Kidney (tissue), 22 donors: ENCODE results near the gene TEX50. TPM values are rescaled to one million over a fixed set of nuclear protein-coding genes. Genes with fewer than 3 reads are reported as not detected.
"Not testable (repeated sequence)": the region's sequence is repeated elsewhere in the genome, so short reads cannot be mapped to it uniquely, and the experiment has no call there.

Experiments used
- DNase-seq, 5 donors: peaks; one replicate each; pipeline ENCODE4 v3.0.0-alpha.2; 2013 to 2020
- FAIRE-seq: peaks from 2 replicates; lab custom pipeline; 2012; peaks lifted over from hg19 to GRCh38; lab: Jason Lieb, UNC
- H3K27ac ChIP-seq, 2 donors: one replicate each; pipeline ENCODE4 v1.7.0; 2013; ENCODE audit warnings: low read depth in 2 of 2, low read length in 2 of 2, inconsistent platforms in 1 of 2
- H3K27me3 ChIP-seq: one replicate; pipeline ENCODE4 v1.7.1; 2013; ENCODE audit warnings: low read length, inconsistent platforms; ENCODE audit not compliant: control insufficient read depth, insufficient read depth
- H3K36me3 ChIP-seq, 3 donors: one replicate each; pipeline versions ENCODE4 v1.7.0 to v1.7.1; 2013; ENCODE audit warnings: low read length in 3 of 3, control low read depth in 1 of 3, inconsistent platforms in 1 of 3; ENCODE audit not compliant: insufficient read depth in 3 of 3, control insufficient read depth in 2 of 3
- H3K4me1 ChIP-seq, 3 donors: one replicate each; pipeline versions ENCODE4 v1.7.0 to v1.7.1; 2013; ENCODE audit warnings: low read length in 3 of 3, inconsistent platforms in 1 of 3, low read depth in 1 of 3; ENCODE audit not compliant: control insufficient read depth in 2 of 3, insufficient read depth in 2 of 3
- H3K4me3 ChIP-seq, 3 donors: one replicate each; pipeline versions ENCODE4 v1.7.0 to v1.8.1; 2013; ENCODE audit warnings: low read length in 3 of 3, control low read depth in 1 of 3, inconsistent platforms in 1 of 3
- H3K9ac ChIP-seq, 3 donors: one replicate each; pipeline versions ENCODE4 v1.7.0 to v1.7.1; 2013; ENCODE audit warnings: low read length in 3 of 3, control low read depth in 1 of 3, inconsistent platforms in 1 of 3
- H3K9me3 ChIP-seq, 3 donors: one replicate each; pipeline versions ENCODE4 v1.7.0 to v1.7.1; 2013; ENCODE audit warnings: low read length in 3 of 3, control low read depth in 1 of 3, inconsistent platforms in 1 of 3; ENCODE audit not compliant: control insufficient read depth in 2 of 3, insufficient read depth in 1 of 3
- intact Hi-C: fragments of 100-400 bp; cut with DNase I; formaldehyde crosslinking; loops from one replicate; pipeline ENCODE4 v1.11.1; 2022
- long read RNA-seq, 10 donors: library from polyadenylated mRNA in 1 of 10; unstranded in 1 of 10; transcript quantifications; one replicate each; pipeline ENCODE4 v2.0.0 and lab custom pipeline, GENCODE V29; 2021 to 2026
- polyA plus RNA-seq: library from polyadenylated mRNA; stranded (reverse); fragments of 350-450 nt; fragmentation: Illumina TruSeq; extraction: RNeasy Lipid Tissue Mini Kit (QIAGEN cat#74804); gene quantifications from one replicate; pipeline ENCODE4 v1.2.3, GENCODE V29; 2014; ENCODE audit warnings: low read depth, low replicate concordance; ENCODE audit not compliant: insufficient read depth
- total RNA-seq: library from RNA; stranded (reverse); fragmentation: NEBNext Ultra II Directional; extraction: Animal tissue kit (Norgen Biotek cat#: 25700); gene quantifications from one replicate; pipeline ENCODE4 v1.2.1, GENCODE V29; 2021
- TF ChIP-seq, protein P1 (sequence below): IDR thresholded peaks from 3 replicates; pipeline ENCODE4 v1.5.1; 2012; ENCODE audit warnings: mild to moderate bottlenecking, moderate library complexity, borderline replicate concordance; ENCODE audit not compliant: insufficient read depth; ENCODE audit errors: extremely low read depth
- donor health status: control.
- donor health status: control.
- donor health status: control.
- donor health status: control.
- donor health status: control.
- donor health status: DM: yes; HTN: yes; CAD: no.
- donor health status: Normal renal cell carcinoma (clear cell type).

TEX50 gene, protein sequence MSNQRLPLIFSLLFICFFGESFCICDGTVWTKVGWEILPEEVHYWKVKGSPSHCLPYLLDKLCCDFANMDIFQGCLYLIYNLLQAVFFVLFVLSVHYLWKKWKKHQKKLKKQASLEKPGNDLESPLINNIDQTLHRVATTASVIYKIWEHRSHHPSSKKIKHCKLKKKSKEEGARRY
- total RNA-seq (not detected), polyA plus RNA-seq (not detected)
- long read RNA-seq, donor 1: 0 reads
- long read RNA-seq, donor 2: 0 reads
- long read RNA-seq, donor 3: 0 reads
- long read RNA-seq, donor 4: 0 reads
- long read RNA-seq, donor 5: 0 reads
- long read RNA-seq, donor 6: 0 reads
- long read RNA-seq, donor 7: 0 reads
- long read RNA-seq, donor 8: 0 reads
- long read RNA-seq, donor 9: 0 reads
- long read RNA-seq, donor 10: 0 reads

DNA sequence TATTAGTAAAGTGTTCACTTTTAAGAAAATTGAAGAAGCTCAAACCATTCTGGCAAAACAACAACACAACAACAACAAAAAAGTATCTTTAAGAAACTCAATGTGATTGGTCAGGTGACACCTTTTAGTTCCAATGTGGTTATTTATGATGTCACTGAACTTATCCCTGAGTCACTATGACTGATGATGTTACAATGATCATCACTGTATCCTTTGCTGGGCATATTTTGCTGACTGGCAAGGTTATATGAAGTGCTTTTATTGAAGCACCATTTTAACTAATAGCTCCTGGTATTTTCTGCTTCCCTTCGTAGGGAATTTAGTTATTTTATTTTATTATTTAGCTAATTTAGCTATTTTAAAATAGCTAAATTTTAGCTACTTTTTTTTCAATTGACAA lies at the start of gene TEX50:
TSS of gene TEX50 (plus strand) at position 223 of the 400 bp plus-strand sequence. CDS start 184 bp downstream, outside the sequence.
- H3K9me3 ChIP-seq: no peaks in the 10 kb centered on the region
- no peaks in the 10 kb centered on the region for H3K4me1 ChIP-seq
- no peaks in the 10 kb centered on the region for H3K27me3 ChIP-seq
- DNase-seq (no peak), FAIRE-seq (no peak)
- H3K36me3 ChIP-seq: no peaks in the 10 kb centered on the region
- intact Hi-C loops: no loop called here
- H3K9ac ChIP-seq: no peak within 1 kb of the TSS
- H3K4me3 ChIP-seq: no peak within 1 kb of the TSS
- no peak within 1 kb of the TSS for H3K27ac ChIP-seq
- TF ChIP-seq, protein P1, sequence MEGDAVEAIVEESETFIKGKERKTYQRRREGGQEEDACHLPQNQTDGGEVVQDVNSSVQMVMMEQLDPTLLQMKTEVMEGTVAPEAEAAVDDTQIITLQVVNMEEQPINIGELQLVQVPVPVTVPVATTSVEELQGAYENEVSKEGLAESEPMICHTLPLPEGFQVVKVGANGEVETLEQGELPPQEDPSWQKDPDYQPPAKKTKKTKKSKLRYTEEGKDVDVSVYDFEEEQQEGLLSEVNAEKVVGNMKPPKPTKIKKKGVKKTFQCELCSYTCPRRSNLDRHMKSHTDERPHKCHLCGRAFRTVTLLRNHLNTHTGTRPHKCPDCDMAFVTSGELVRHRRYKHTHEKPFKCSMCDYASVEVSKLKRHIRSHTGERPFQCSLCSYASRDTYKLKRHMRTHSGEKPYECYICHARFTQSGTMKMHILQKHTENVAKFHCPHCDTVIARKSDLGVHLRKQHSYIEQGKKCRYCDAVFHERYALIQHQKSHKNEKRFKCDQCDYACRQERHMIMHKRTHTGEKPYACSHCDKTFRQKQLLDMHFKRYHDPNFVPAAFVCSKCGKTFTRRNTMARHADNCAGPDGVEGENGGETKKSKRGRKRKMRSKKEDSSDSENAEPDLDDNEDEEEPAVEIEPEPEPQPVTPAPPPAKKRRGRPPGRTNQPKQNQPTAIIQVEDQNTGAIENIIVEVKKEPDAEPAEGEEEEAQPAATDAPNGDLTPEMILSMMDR: no peak

DNA sequence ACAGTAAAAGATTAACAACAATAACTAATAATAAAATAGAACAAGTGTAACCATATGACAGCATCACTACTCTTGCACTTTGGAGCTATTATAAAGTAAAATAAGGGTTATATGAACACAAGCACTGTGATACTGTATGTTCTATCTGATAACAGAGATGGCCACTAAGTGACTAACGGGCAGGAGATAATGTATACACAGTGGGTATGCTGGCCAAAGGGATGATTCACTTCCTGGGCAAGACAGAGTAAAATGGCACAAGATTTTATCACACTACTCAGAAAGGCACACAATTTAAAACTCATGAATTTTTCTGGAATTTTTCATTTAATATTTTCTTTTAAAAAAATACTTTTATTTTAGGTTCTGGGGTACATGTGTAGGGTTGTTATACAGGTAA lies 44.6 kb upstream of the TEX50 start:
- no peaks in the 10 kb centered on the region for H3K27me3 ChIP-seq
- H3K4me1 ChIP-seq: no peaks in the 10 kb centered on the region
- no peak overlapping the region for H3K27ac ChIP-seq
- TF ChIP-seq, protein P1: no peak
- intact Hi-C loops: no loop called here
- H3K9me3 ChIP-seq: no peaks in the 10 kb centered on the region
- H3K4me3 ChIP-seq: no peak overlapping the region
- no peak overlapping the region for H3K9ac ChIP-seq
- FAIRE-seq (no peak), DNase-seq (no peak)
- no peaks in the 10 kb centered on the region for H3K36me3 ChIP-seq

GRCh38 chr1:173591138-173591537 lies 44.0 kb upstream of the TEX50 start:
- H3K4me1 ChIP-seq, H3K36me3 ChIP-seq, H3K27ac ChIP-seq, intact Hi-C loops, H3K9me3 ChIP-seq, FAIRE-seq, H3K9ac ChIP-seq, DNase-seq, H3K27me3 ChIP-seq, H3K4me3 ChIP-seq: not testable (repeated sequence)

DNA sequence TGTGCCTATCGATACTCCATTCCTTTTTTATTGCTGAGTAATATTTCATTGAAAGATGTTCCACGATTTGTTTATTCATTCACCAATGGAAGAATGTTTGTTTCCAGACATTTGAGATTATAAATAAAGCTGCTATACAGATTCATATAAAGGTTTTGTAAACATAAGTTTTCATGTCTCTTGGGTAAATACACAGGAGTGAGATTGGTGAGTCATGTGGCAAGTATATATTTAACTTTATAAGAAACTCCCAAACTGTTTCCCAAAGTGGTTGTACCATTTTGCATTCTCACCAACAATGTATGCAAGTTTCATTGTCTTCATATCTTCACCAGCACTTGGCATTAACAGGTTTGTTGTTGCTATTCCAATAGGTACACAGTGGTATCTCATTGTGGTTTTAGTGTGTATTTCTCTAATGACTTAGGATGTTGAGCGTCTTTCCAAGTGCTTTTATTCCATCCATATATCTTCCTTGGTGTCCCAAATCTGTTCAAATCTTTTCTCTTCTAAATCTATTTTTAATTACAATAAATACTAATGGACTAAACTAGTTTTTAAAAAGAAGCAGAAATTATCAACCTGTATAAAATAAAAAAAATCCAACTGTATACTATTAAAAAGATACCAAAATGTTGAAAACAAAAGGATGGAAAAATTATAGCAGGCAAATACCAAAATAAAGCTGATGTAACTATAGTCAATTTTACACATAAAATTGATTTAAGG lies 38.9 kb upstream of the TEX50 start:
- TF ChIP-seq, protein P1: no peak
- Histone ChIP-seq H3K4me3 (peak overlapping the region in 1 of 3 donors; percentile 6), H3K4me1 (no peaks in the 10 kb centered on the region), H3K27me3 (no peaks in the 10 kb centered on the region), H3K27ac (no peak overlapping the region), H3K9me3 (peaks cover 0 to 6% (median 0%) of the 10 kb centered on the region in 3 donors), H3K9ac (no peak overlapping the region), H3K36me3 (no peaks in the 10 kb centered on the region)
- intact Hi-C loops: no loop called here
- DNase-seq: no peak
- peak; percentile 23 for FAIRE-seq
